SK-N-DZ (cell line): ENCODE data around the gene TMEM255B.

Source experiments
- DNase-seq: peaks from one replicate; pipeline ENCODE4 v3.0.0-alpha.2; 2015; ENCODE audit warnings: low spot score

Gene TMEM255B

DNA sequence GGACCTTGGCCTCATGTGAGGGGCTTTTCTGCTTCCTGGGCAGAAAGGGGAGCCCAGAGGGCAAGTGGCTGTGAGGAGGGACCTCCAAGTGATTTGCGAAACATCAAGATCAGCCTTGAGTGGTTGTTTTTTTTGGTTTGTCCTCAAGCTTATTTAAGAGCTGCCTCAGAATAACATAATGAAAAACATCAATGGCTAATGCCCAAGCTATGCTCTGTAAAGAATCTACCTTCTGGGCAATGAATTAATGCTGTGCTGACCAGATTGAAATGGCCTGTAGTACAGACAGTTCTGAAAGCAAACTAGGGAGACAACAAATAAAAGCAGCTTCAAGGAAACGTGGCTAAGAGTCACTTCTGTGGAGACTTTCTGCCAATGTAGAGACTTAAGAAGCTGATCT, 8.3 kb downstream of the TMEM255B start:
- DNase-seq: no peak

- DNase-seq: no peak
Measured at GRCh38 chr13:113768018-113768905, 9.2 kb downstream of the TMEM255B start.

- no peak for DNase-seq
Measured at GRCh38 chr13:113769106-113769505, 10.1 kb downstream of the TMEM255B start.

GRCh38 chr13:113769881-113770280, 10.9 kb downstream of the TMEM255B start:
- DNase-seq: no peak

GRCh38 chr13:113770441-113770840, 11.4 kb downstream of the TMEM255B start:
- DNase-seq: no peak

DNA sequence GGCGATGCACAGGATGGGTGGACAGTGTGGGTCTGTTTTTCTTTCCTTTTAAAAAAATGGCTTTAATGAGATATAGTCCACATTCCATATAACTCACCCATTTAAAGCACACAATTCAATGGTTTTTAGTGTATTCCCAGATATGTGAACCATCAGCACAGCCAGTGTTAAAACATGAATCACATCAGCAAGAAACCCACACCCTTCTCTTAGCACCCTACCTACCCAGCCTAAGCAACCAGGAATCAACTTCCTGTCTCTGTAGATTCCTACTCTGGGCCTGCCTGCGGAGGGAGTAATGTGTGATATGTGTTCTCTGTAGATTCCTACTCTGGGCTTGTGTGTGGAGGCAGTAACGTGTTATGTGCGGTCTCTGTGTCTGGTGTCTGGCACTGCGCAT, 11.9 kb downstream of the TMEM255B start:
- DNase-seq: no peak

DNA sequence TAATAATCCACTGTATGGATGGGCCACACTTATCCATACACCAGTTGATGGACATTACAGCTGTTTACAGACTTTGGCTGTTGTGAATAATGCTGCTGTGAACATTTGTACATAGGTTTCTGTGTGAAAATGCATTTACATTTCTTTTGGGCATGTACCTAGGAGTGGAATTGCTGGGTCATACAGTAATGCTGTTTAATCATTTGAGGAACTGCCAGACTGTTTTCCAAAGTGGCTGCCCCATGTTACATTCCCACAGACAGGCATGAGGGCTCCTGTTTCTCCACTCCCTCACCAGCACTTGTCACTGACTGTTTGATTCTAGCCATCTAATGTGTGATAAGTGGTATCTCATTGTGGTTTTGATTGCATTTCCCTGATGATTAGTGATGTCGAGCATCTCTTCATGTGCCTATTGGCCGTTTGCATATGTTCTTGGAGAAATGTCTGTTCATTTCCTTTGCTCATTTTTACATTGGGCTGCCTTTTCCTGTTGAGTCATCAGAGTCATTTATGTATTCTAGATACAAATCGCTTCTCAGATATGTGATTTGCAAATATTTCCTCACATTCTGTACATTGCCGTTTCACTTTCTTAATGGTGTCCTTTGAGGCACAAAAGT, 12.8 kb downstream of the TMEM255B start:
- DNase-seq: no peak

DNA sequence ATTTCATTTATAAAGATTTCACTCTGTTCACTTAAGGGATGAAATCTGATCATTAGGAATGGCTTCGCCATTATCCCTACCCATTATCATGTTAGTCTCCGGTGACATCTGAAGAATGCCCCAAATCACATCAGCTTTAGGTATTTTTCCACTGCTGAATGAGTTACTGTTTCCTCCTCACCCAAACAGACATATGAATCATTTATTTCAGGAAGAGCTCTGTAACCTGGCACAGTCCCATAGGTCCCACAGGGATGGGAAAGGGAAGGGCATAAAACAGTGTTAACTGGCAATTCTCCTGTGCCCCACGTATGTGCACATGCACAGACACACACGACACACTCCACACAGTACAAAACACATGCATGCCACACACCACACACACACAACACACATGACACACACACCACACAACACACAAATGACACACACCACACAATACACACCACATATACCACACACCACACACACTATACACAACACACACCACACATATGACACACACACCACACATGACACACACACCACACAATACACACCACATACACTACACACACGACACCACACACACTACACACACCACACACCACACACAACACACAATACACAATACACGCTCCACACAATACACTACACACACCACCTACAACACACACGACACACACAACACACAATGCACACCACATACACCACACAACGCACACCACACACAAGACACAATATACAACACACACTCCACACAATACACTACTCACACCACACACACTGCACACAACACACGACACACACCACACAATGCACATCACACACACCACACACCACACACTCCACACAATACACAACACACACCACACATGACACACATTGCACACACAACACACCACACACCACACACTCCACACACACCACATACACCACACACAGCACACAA, 15.4 kb downstream of the TMEM255B start:
- DNase-seq: peak; percentile 39

- DNase-seq: no peak
Measured at GRCh38 chr13:113775451-113776145, 16.6 kb downstream of the TMEM255B start.

DNA sequence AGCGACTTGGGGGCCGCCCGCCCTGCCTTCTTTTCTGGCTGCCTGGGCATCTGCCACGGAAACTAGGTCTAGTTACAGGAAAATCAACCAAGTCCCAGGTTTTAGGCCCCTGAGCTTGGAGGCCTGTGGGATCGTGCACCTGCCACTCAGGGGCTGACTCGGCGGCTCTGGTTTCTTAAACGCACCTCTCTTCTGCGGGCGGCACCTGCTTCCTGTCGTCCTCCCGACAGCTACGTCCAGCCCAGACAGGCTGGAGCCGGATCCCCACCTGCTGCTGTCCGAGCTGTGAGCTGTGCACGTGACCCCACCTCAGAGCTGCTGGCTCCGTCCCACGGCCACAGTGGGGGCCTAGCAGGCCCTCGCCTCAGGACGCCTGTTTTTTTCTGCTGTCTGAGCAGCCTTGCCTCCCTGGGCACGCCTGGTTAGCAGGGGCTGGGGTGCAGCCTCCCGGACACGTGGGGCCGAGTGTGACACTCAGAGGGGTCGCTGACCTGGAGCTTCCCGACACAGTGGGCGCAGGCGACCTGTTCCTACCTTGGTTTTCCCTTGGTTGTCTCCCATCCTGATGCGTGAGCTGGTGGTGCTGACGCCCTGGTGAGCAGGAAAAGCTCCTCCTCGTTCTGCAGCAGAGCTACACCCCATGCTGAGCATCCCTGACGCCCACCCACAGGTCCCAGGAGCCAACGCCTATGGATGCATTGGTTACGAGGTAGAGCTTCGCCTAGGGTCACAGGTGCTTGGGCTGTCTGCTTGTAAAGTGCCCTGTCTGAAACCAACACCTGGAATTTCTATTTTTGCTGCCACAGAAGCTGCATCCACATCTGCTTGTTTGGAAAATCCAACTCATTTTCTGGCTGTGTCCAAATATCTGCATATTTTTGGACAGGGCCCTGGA, 17.5 kb downstream of the TMEM255B start:
- DNase-seq: peak; percentile 24

GRCh38 chr13:113777311-113778260, 18.6 kb downstream of the TMEM255B start:
- no peak for DNase-seq

- no peak for DNase-seq
Measured at GRCh38 chr13:113781571-113781970, 22.5 kb downstream of the TMEM255B start.

DNA sequence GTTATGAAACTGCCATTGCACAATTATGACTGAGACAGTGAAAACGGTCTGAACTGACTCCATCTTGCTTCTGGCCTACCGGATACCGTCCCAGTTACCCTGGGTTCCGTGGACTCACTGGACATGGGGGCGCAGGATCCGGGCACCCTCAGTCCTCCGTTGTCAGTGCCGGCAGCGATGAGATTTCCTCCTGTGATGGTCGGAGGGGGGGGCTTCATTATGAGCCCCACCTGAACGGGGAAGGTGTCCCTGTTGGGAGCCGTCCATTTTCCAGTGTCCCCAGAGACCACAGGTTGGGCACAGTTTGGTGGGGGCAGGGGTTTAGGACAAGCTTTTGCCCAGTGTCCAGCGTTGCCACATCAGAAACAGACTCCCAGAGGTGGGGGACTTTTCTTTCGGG, 23.4 kb downstream of the TMEM255B start:
- no peak for DNase-seq

DNA sequence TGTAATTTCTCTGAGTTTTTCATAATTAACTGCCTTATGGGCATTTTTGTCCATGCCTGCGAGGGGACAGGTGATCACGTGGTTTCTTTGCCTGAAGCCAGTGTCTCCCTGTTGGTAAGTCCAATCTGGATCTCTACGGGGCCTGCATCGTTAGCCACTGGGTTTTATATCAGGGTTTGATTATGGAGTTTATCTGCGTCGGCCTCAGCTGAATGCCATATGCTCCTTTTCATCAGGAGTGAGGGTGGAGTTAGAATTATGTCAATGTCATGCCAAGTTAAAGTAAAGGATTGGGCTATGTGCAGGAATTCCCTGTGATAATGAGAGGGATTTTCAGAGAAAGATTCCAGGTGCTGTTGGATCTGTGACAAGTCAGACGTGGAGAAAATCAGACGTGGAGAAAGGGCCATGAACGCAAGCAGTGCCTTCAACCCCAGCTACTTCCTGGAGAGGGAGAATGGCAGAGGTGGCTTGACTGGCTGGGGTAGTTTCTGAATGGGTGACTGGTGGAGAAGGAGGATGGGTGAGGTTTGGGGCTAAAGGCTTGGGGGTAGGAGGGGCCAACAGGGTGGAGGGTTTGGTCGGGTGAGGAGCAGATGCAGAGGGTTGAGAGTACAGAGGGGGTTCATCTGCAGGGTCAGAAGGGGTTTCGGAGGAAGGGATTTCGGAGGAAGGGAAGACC, 24.3 kb downstream of the TMEM255B start:
- no peak for DNase-seq

- no peak for DNase-seq
Measured at GRCh38 chr13:113783966-113784644, 25.1 kb downstream of the TMEM255B start.

DNA sequence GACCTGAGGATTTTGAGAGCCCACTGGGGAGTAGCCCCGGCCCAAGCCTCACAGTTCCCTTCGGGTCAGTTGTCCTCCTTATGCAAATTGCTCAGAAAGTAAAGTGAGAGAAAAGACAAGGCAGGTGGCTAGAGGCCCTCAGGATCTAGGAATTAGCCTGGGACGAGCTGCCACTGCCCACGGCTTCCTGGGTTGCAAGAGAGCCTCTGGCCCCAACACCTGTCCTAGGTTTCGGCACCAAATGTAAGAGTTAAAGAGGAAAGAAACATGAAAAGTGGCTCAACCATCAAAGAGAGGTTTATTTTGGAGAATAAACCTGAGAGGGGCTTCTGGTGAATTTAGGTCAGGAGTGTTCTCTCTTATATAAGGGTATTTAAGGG, 25.6 kb downstream of the TMEM255B start:
- no peak for DNase-seq

GRCh38 chr13:113785051-113786010, 26.3 kb downstream of the TMEM255B start:
- DNase-seq: no peak
